GM21360 (cell line): ENCODE results near the gene DGKD.

ENCODE experiments used
- ATAC-seq: cut with Tn5 transposase; IDR thresholded peaks from one replicate; pipeline ENCODE4 v1.9.1; 2021; ENCODE audit warnings: mild to moderate bottlenecking, moderate library complexity; ENCODE audit not compliant: unreplicated experiment

The DGKD gene

GRCh38 chr2:233490831-233491230 is 136.5 kb downstream of the DGKD start:
- no peak for ATAC-seq

DNA sequence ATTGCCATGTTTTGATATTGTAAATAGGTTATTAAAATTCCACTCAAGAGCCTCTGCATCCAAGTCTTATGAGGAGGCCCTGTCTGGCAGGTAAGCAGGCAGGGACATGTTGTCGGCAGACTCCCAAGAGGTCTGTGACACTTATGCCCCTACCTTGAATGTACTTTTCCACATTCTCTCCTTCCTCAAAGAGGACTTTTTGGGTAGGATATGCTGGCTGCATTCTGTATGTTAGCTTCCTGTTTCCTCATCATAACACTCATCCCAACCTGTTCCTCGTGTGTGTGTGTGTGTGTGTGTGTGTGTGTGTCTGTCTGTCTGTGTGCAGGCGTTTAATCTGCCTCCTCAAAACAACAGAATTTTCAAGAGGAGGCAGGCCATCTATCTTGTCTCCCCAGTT is 137.0 kb downstream of the DGKD start:
- ATAC-seq, result no peak

- ATAC-seq, result no peak
Measured at GRCh38 chr2:233492078-233492477, 137.8 kb downstream of the DGKD start.

- no peak for ATAC-seq
Measured at GRCh38 chr2:233492751-233493150, 138.5 kb downstream of the DGKD start.

- no peak for ATAC-seq
Measured at GRCh38 chr2:233495503-233496496, 141.5 kb downstream of the DGKD start.

DNA sequence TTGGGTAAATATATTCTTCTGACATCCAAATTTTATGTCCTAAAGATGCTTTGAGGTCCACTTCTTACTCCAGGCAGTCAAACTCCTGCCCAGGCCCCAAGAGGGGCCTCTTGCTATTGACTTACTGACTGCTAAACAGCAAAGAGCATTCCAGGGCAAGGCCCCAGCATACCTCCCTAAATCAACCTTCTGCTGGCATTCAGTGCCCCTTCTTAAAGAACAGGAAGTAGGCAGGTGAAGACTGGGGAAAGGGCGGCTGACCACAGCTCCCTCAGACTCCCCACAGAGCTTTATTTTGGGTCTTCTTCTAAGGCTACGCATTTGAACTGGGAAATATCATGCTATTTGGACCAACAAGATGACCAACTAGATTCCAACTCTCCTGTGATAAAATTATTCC is 143.4 kb downstream of the DGKD start:
- no peak for ATAC-seq

DNA sequence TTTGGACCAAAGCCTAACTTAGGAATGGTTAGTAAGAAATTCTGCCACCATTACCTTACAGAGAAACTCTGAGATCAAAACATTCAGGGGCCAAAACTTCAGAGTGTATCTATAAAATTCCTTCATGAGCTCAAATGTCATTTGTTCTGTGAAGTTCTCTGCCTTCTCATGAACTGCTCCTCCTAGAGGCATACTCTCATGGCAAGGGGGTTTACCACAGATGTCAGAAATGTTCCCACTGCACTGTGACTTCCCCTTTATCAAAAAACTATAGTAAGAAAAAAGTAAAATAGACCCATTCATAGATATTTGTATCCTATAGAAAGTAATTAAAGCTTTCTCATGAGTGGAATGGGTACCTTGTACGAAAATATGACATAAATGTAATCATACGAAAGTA is 143.8 kb downstream of the DGKD start:
- ATAC-seq, result no peak

DNA sequence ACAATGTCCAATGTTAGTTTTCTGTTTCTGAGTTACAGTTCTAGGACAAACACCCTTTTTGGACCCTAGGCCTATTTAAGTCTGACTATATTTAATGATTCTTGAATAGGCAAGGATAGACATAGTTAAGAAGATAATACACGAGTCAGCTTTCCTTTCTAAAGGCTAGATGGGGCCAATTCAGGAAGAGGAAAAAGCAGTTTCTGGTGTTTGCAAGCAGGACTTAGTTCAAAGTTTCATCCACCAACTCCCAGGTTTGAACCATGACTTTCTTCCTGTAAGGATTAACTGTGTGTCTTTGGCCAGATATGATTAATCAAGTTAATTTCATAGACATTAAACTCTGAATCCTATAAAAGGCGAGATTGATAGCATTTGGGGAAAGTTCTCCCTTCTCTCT is 145.6 kb downstream of the DGKD start:
- ATAC-seq, result no peak

- no peak for ATAC-seq
Measured at GRCh38 chr2:233501198-233502076, 147.1 kb downstream of the DGKD start.

DNA sequence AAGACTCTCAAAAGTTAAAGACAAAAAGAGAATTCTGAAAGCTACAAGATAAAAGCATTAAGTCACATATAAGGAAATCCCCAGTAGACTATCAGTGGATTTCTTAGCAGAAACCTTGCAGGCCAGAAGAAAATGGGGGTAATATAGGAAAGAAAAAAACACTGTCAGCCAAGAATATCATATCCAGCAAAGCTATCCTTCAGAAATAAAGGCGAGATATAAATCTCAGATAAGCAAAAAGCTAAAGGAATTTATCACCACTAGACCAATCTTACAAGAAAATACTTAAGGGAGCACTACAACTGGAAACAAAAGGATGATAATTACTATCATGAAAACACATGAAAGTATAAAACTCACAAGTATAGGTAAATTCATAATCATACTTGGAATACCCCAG is 149.2 kb downstream of the DGKD start:
- no peak for ATAC-seq

DNA sequence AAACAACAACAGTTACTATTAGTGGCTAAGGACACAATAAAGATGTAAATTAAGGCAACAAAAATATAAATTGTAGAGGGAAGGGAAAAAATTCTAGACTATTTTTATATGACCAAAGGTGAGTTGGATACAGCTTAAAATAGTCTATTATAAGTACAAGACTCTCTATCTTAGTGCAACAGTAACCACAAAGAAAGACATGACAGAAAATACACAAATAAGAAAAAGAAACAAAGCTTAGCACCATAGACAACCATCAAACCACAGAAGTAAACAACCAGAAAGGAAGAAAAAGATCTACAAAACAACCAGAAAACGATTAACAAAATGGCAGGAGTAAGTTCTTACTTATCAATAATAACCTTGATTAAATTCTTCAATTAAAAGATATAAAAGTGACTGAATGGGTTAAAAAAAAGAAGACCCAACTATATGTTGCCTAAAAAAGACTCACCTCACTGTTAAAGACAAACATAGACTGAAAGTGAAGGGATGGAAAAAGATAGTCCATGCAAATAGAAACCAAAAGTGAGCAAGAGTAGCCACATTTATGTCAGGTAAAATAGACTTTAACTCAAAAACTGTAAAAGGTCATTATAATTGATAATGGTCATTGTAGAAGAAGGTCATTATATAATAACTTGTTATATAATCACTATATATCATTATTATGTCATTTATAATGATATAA is 149.8 kb downstream of the DGKD start:
- no peak for ATAC-seq

GRCh38 chr2:233513953-233514655 is 159.8 kb downstream of the DGKD start:
- ATAC-seq, result no peak

GRCh38 chr2:233519787-233520611 is 165.7 kb downstream of the DGKD start:
- ATAC-seq, result peak; percentile 89
